HG03575 (cell line): Measurements from ENCODE around the gene CNTNAP5.

ENCODE experiments used
- ATAC-seq: cut with Tn5 transposase; IDR thresholded peaks from one replicate; pipeline ENCODE4 v1.9.1; 2021; ENCODE audit not compliant: unreplicated experiment, insufficient number of reproducible peaks, low FRiP score; ENCODE audit errors: extremely low read depth

CNTNAP5 gene

DNA sequence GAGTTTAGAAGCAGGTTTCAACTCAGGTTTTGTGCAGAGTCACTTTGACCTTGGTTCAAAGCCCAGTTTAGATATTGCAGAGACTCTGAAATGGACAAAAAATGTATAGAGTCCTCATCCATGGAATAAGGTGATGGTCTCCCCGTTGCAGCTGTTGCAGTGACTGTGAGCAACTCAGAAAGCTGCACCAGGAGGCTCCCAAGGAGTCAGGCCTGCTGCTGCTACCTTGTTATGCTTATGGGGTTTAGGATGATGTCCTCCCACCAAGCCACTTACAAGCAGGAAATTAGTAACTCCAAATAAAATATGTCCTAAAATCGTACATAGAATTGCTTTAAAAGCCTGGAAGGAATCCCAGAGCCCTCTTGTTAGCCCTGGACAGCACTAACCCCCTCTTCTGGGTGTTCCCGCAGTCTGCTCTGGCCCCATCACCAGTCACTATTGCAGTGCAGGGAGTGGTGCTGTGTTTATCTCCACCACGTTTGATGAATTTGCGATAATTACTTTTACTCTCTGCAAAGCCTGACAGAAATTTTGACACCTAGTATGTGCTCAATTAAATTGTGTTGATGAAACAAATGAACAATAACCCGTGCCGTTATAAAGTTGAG, 189.0 kb downstream of the CNTNAP5 start:
- no peak for ATAC-seq

GRCh38 chr2:124246170-124246569, 221.1 kb downstream of the CNTNAP5 start:
- no peak for ATAC-seq

- ATAC-seq, result no peak
These were observed 223.3 kb downstream of the CNTNAP5 start for GRCh38 chr2:124248386-124248785.

DNA sequence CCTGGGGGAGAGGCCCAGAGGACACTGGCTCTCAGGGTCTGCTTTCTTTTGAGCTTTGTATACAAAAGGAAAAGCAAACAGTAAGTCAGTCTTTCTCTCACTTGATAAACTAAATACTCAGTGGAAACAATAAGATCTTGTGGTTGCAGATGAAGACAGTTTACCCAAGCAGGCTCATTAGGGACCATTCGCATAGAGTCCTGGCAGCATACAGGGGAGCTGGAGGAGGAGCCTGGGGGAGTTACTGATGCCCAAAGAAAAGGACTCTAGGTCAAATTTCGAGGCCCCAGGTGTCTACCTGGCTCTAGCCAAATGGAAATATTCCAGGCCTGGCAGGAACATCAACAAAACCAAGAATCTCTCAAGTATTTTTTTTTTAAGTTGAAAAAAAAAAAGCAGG, 225.3 kb downstream of the CNTNAP5 start:
- no peak for ATAC-seq

GRCh38 chr2:124254621-124255020, 229.5 kb downstream of the CNTNAP5 start:
- ATAC-seq, result no peak

GRCh38 chr2:124257120-124257519, 232.0 kb downstream of the CNTNAP5 start:
- ATAC-seq, result no peak

- ATAC-seq, result no peak
These were observed 233.2 kb downstream of the CNTNAP5 start for GRCh38 chr2:124258140-124258880.

GRCh38 chr2:124261456-124261855, 236.4 kb downstream of the CNTNAP5 start:
- ATAC-seq, result no peak

GRCh38 chr2:124264551-124265091, 239.5 kb downstream of the CNTNAP5 start:
- ATAC-seq, result no peak

DNA sequence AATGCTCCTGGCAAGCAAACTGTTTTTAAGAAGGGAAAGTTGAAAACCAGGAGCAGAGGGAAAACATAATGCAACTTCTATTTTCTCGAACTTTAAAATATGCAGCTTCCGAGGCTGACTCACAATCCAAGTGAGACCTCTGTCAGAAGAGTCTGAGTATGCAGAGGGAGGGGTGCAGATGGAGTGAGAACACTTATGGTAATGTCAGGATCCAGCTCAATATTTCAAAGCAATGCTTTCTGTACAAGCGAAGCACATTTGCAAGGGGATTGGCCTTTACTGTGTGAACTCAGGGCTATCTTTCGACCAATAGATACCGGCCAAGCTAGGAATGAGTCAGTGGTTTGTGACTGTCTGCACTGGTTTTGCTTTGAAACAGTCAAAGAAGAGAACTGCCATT, 242.7 kb downstream of the CNTNAP5 start:
- no peak for ATAC-seq

DNA sequence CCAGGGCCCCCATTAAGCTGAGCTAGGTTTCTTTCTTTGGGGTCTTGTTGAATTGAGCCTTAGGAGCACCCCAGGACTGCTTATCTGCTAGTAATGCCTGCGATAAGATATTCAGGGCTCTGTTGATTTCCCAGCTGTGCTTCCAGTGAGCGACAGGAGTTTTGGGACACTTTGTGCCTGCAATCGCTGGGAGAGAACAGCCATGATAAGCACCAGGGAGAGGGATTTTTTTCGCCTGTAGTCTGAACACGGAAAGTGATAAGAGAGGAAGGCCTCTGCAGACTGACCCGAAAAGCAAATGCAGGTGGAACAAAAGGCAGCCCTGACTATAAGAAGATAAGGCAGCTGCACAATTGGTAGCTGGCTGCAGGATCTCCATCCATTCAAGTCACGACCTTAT, 244.3 kb downstream of the CNTNAP5 start:
- ATAC-seq, result no peak

DNA sequence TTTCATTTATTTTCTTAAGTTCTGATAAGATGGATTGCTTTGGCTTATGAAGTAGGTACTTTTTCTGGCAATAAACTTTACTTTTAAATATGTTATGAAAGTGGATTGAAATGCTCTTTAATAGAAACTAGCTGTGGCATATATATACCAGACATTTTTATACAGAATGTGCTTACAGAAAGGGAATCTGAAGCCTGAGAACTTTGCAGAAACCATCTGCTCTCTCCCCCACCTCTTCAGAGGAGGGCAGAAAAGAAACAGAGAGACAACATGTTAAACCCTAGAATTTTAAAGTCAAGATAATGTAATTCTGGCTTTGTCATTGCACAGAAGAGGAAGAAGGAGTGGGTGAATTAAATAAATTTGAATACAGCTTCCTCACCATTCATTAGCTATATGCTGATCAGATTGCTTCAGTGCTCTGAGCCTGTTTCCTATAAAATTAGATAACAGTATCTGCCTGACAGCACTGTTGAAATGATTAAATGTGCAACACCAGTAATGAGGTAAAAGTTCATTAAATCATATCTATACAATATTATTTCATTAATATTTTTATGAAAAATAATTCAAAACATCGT, 247.3 kb downstream of the CNTNAP5 start:
- ATAC-seq, result no peak

DNA sequence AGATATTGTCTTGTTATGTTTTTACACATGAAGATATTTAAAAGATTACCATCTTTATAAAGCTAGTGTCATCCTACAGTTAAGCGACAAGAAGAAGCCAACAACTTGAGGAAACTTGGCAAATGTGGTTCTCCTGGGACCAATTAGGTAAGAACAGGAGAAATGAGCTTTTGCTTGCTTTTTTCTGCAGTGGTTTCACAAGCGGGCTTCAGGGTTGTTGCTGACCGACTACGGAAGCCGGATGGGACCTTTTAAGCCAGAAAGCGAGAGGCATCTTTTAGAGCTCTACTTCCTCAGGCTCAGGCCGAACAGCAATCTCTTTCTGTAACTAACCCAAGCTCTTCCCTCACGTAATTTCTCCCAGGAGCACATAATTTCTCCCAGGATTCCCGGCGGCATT, 256.5 kb downstream of the CNTNAP5 start:
- ATAC-seq, result no peak

GRCh38 chr2:124283096-124283495, 258.0 kb downstream of the CNTNAP5 start:
- ATAC-seq, result no peak

DNA sequence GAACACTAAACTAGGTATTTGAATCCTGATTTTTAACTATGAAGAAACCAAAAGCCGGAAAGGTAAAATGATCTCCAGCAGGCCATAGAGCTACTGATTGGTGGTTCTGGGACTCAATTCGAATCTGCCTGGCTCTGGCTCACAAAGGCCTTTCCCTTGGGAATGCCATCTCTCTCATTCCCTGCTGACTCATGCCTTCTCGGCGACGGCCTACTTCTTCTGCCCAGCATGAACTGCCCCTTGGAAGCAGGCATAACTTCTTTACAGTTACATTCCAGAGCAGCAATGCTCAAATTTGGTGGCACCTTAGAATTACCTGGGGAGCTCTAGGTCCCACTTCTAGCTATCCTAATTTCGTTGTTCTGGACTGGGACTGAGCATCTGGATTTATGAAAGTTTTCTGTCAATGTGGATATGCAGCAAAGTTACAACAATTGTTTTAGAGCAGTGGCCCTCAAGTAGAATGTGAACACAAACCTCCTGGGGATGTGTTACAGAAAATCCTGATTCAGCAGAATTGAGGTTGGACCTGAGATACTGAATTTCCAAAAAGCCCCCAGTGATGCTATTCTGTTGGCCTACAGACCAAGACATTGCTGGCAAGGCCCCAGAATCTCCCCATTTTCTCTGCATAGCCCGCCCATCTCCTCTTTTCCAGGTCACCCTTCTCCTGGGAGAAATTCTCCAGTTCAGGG, 261.1 kb downstream of the CNTNAP5 start:
- no peak for ATAC-seq

GRCh38 chr2:124289060-124289459, 264.0 kb downstream of the CNTNAP5 start:
- no peak for ATAC-seq

DNA sequence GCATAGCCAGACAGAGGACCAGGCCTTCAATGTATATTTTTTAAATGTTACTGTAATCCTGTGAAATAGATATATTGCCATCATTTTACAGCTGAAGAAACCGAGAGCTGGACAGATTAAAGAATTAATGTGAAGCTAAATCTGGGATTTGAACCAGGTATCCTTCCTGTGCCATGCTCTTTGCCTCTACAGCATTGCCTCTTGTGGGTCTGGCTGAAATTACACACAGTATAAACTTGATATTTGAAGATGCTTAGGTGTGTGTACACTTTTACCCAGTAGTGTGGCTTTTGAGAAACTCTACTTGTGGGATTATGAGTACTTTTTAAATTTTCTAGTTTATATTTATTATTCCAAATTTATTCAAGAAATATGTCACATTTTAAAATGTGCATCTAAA, 264.5 kb downstream of the CNTNAP5 start:
- ATAC-seq, result no peak

- no peak for ATAC-seq
These were observed 271.4 kb downstream of the CNTNAP5 start for GRCh38 chr2:124296470-124296869.

GRCh38 chr2:124301915-124302314, 276.8 kb downstream of the CNTNAP5 start:
- no peak for ATAC-seq
